Stimulated activated CD8-positive, alpha-beta memory T cell treated with anti-CD3 and anti-CD28 coated beads, Interleukin-12 subunit alpha, Interleukin-12 subunit beta, amount 100 ng/mL, for 24 hours (primary cell): ENCODE measurements around the gene APLF.
"Not testable (repeated sequence)": the region's sequence is repeated elsewhere in the genome, so short reads cannot be mapped to it uniquely, and the experiment has no call there.

ENCODE experiments used
- DNase-seq: peaks from one replicate; pipeline ENCODE4 v3.0.0-alpha.2; 2020; ENCODE audit errors: extremely low read depth

APLF gene

GRCh38 chr2:68475576-68475975 lies 8.2 kb downstream of the APLF start:
- no peak for DNase-seq

- no peak for DNase-seq
Measured at GRCh38 chr2:68476454-68476853, 9.1 kb downstream of the APLF start.

GRCh38 chr2:68478688-68479087 lies 11.3 kb downstream of the APLF start:
- DNase-seq, result no peak

DNA sequence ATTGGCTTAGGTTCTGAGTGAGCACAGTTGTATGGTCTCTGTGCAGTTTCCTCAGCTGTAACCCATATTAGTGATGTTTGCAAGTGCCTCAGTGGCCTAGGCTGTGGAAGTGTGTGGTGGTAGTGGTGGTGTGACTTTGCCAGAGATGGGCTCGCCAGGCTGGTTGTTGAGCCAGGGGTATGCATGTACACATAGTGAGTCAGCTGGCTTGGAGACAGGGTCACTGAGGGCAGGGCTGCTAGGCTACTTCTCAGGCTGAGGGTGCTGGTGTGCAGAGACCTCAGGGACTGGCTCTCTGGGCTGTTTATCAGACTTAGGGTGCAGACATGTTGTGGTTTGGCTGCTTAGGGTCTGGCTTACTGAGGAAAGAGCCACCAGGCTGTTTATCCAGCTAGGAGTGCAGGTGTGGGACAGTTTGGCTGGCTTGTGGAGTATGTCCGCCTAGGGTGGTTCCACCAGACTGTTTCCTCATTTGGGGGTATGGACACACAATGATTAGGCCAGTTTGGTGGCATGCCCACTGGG lies 15.0 kb downstream of the APLF start:
- DNase-seq, result no peak

DNA sequence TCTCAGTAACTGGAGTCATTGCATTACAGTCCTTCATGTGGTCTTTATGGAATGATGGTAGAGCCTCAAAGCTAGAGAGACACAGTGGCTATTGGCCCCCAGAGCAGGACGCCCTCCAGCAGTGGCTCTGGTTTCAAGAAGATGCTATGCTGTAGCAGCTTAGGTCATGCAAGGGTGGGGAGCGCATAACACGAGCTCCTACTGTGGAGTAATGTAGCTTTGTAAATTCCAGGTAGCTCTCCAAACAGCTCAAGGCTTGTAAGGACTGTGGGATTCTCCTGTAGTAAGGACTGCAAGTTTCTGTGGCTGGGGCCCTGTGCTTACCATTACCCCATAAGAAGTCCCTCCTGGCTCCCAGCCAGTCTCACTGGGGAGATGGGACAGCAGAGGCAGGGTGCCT lies 15.6 kb downstream of the APLF start:
- DNase-seq, result no peak

DNA sequence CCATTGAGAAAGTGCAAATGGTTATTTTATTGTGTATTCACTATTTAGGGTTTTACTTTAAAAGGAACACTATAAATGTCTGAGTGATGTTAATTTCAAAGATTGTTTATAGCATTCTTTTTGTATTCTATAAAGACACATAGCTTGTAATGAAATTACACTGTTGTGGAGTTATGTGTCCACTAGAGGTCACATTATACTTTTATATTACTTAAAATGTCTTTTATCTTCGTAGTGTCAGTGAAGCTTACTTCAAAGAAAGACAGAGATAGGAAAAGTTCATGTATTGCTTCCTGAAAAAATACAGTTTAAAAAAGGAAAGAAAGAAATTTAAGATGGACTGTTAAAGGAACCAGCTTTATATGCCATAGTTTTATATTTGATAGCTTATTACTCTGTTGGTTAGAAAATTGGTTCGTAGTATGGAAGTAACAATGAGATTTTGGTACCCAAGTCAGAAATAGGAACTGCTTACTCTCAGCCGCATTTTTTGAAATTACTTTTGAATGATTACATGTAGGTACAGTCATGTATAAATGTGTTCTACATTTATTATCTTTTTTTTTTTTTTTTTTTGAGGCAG lies 20.5 kb downstream of the APLF start:
- DNase-seq, result no peak

DNA sequence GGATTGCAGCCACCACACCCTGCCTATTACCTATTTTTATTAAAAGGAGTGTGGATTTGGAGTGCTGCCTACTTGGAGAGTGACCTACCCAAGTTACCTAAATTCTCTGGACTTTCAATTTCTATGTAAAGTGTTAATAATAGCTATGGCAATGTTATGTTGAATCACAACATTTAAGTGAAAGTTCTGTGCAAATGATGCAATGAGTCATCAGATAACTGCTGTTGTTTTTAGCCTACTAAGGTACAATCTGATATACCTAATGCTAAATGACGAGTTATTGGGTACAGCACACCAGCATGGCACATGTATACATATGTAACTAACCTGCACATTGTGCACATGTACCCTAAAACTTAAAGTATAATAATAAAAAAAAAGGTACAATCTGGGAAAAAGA lies 21.2 kb downstream of the APLF start:
- DNase-seq, result not testable (repeated sequence)

DNA sequence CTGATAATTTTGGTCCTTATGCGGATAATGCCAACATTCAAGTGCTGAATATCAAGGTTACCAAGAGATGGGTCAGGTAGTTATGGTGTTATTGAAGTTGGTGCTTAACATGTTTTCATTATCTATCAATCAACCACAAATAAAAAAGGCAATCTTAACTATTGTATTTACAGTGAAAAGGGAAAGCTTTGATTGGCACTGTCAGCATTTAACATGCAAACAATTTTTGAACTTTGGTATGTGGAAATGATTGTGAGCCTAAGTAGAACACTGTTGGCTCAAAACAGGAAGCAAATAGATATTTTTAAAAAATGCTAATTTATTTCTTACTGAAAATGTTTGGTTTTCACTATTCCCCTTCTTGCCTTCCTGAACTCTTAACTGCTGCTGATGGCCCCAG lies 21.9 kb downstream of the APLF start:
- DNase-seq, result no peak

GRCh38 chr2:68491582-68491981 lies 24.2 kb downstream of the APLF start:
- DNase-seq, result no peak

DNA sequence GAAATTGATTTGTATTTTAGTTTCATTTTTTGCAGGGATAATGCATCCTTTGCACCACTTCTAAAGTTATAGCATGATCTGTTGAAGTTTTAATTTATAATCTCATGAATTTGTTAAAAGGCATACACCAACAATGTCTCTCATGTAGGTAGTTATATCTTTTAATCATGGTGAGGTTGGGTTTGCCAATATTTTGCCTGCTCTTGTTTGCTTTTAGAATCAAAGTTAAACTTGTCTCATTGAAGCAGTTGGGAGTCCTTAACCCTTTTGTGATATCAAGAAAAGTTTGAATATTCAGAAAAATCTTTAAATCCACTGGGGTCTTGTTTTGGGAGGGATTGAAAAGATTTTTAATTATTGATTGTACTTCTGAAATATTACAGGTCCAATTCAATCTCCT lies 31.7 kb downstream of the APLF start:
- no peak for DNase-seq

DNA sequence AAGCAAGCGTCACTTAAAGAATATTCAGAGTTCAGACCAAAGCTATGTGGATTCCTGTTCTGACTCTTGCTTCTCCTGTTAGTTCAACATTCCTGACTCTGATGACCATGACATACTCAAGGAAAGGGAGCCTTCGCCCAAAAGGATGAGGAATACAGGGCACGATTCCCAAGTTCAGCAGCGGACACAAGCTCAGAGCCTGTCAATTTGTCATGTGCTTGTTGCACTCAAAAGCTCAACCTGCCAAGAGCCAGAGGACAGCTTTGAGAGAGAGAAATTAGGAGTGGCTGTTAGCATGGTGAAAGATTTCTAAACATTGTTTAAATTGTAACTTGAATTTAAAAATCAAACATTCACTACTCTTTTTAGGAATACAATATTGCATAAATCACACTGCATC lies 33.3 kb downstream of the APLF start:
- DNase-seq, result no peak

GRCh38 chr2:68501768-68502167 lies 34.4 kb downstream of the APLF start:
- DNase-seq, result no peak

- no peak for DNase-seq
Measured at GRCh38 chr2:68505603-68506159, 38.3 kb downstream of the APLF start.

DNA sequence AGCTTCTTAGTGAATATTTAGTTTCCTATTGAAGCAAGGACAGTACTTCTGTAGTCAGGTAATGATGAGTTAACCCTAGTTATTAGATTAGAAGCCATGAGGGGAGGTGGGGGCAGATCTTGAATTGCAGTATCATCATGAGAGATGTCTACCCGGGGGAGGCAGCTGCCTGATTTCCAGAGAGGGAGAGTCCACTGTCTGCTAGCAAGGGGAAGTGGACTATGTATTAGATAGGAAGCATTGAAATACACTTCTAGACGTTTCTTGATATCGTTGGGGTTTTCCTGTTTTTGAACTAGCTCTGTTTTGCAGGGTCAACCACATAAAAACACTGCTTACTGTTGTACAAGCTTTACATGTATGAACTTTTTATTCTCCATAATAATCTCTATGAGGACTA lies 38.8 kb downstream of the APLF start:
- DNase-seq, result no peak

DNA sequence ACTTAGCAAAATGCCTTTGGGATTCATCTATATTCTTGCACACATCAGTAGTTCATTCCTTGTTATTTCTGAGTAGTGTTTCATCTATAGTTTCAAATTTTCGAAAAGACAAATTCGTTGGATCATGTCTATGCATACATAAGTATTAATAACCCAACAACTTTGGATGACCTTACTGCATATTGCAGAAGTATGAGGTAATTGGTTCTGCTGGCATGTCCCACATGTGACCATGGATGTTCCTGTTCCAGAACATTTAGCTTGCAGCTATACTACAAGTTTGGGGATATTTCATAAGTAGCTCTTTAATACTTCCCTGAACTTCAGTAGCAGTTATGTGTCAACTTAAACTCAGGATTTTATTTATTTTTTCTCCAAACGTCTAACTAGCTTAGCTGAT lies 44.9 kb downstream of the APLF start:
- DNase-seq, result no peak

DNA sequence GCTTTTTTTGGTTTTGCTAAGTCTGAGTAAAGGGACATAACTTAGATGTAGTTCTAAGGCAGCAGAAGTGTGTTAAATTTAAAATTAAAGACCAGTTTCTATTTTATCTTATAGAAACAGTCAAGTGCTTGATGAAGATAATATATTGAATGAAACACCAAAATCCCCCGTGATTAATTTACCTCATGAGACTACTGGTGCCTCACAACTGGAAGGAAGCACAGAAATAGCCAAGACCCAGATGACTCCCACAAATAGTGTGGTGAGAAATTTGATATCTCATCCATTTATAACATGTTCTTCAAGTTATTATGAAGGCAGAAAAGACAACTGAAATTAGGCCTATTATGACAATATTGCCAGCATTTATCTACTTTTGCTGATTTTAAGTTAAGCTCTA lies 45.6 kb downstream of the APLF start:
- DNase-seq, result no peak

GRCh38 chr2:68514316-68514929 lies 47.0 kb downstream of the APLF start:
- DNase-seq, result no peak

GRCh38 chr2:68516051-68516955 lies 48.9 kb downstream of the APLF start:
- DNase-seq, result no peak

DNA sequence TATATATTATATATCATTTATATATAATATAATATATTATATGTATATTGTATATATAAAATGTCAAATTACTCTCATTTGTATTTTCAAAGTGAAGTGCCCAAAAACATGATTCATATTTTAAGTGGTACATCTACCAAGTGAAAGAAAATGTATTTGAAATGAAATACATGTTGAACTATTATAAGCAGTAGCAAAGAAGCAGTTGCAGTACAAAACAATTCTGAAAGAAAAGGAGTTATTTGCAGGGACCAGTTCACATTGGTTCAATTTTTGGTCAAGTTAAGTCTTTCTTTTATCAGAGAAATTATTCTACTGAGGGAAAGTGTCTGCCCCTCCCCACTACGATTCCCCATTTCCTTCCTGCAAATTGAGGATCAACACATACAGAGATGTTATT lies 51.9 kb downstream of the APLF start:
- no peak for DNase-seq

DNA sequence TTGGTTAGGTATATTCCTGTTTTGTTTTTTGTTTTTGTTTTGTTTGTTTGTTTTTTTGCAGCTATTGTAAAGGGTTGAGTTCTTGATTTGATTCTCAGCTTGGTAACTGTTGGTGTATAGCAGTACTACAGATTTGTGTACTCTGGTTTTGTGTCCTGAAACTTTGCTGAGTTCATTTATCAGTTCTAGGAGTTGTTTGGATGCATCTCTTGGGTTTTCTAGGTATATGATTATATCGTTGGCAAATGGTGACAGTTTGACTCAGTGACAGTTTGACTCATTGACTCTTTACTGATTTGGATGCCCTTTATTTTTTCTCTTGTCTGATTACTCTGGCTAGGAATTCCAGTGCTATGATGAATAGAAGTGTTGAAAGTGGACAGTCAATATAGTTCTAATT lies 53.7 kb downstream of the APLF start:
- DNase-seq, result no peak

GRCh38 chr2:68526943-68527342 lies 59.6 kb downstream of the APLF start:
- DNase-seq, result not testable (repeated sequence)

- not testable (repeated sequence) for DNase-seq
Measured at GRCh38 chr2:68527343-68528081, 60.1 kb downstream of the APLF start.
